T follicular helper cell (primary cell): ENCODE data around the gene CTNNA1.
A peak's percentile ranks its signal among the peaks of the same experiment; 100 is the strongest.
"Not testable (repeated sequence)": the region's sequence is repeated elsewhere in the genome, so short reads cannot be mapped to it uniquely, and the experiment has no call there.

Experiments used
- DNase-seq: peaks from one replicate; pipeline ENCODE4 v3.0.0-alpha.2; 2020; ENCODE audit warnings: low read depth
- total RNA-seq, 2 experiments: gene quantifications; one replicate each; lab custom pipeline; 2026; lab: John Stamatoyannopoulos, UW

The CTNNA1 gene
- 61.1 to 98.4 reads per million in 2 experiments for total RNA-seq

GRCh38 chr5:138752951-138753793, at the start of gene CTNNA1:
Gene CTNNA1 (plus strand): TSS chr5:138753425. CDS start chr5:138781925, 28,500 bp downstream.
- DNase-seq, result peak; percentile 15

- DNase-seq, result not testable (repeated sequence)
These were observed 49.4 kb upstream of the CTNNA1 start for GRCh38 chr5:138703777-138704176.

- DNase-seq, result no peak
These were observed 48.2 kb upstream of the CTNNA1 start for GRCh38 chr5:138705007-138705406.

- DNase-seq, result no peak
These were observed 47.7 kb upstream of the CTNNA1 start for GRCh38 chr5:138705567-138705966.

GRCh38 chr5:138706655-138707480, 46.4 kb upstream of the CTNNA1 start:
- DNase-seq, result no peak

GRCh38 chr5:138708791-138709190, 44.4 kb upstream of the CTNNA1 start:
- no peak for DNase-seq

- no peak for DNase-seq
These were observed 44.0 kb upstream of the CTNNA1 start for GRCh38 chr5:138709202-138709601.

- DNase-seq, result no peak
These were observed 42.1 kb upstream of the CTNNA1 start for GRCh38 chr5:138711087-138711486.

- DNase-seq, result no peak
These were observed 41.4 kb upstream of the CTNNA1 start for GRCh38 chr5:138711811-138712210.

GRCh38 chr5:138712324-138712723, 40.9 kb upstream of the CTNNA1 start:
- no peak for DNase-seq

- DNase-seq, result no peak
These were observed 40.4 kb upstream of the CTNNA1 start for GRCh38 chr5:138712791-138713190.

- no peak for DNase-seq
These were observed 40.0 kb upstream of the CTNNA1 start for GRCh38 chr5:138713247-138713646.

- DNase-seq, result no peak
These were observed 38.5 kb upstream of the CTNNA1 start for GRCh38 chr5:138714694-138715093.

GRCh38 chr5:138715931-138716432, 37.2 kb upstream of the CTNNA1 start:
- not testable (repeated sequence) for DNase-seq

GRCh38 chr5:138716456-138716924, 36.7 kb upstream of the CTNNA1 start:
- no peak for DNase-seq

GRCh38 chr5:138717399-138717798, 35.8 kb upstream of the CTNNA1 start:
- no peak for DNase-seq

- DNase-seq, result no peak
These were observed 33.4 kb upstream of the CTNNA1 start for GRCh38 chr5:138719811-138720210.

GRCh38 chr5:138720840-138721239, 32.4 kb upstream of the CTNNA1 start:
- DNase-seq, result no peak

- DNase-seq, result no peak
These were observed 31.2 kb upstream of the CTNNA1 start for GRCh38 chr5:138721979-138722378.

GRCh38 chr5:138722544-138723177, 30.6 kb upstream of the CTNNA1 start:
- no peak for DNase-seq

- no peak for DNase-seq
These were observed 28.6 kb upstream of the CTNNA1 start for GRCh38 chr5:138724470-138725146.
